Right lobe of liver (tissue), 6 donors: ENCODE results near the gene LRRC7. TPM values are rescaled to one million over a fixed set of nuclear protein-coding genes. Genes with fewer than 3 reads are reported as not detected.

Source experiments
- ATAC-seq, 4 donors: fragments of 200-7000 bp; cut with Tn5 transposase; one replicate each; pipeline ENCODE4 v1.9.1; 2020; ENCODE audit warnings: mild to moderate bottlenecking in 4 of 4, moderate library complexity in 4 of 4
- DNase-seq, 3 donors: peaks; one replicate each; pipeline ENCODE4 v3.0.0-alpha.2; 2020
- H3K27ac ChIP-seq, 3 donors: fragments of 200-600 bp; one replicate each; pipeline ENCODE4 v1.8.0; 2022
- H3K27me3 ChIP-seq, 2 donors: fragments of 200-600 bp; one replicate each; pipeline ENCODE4 v1.8.0; 2022
- H3K36me3 ChIP-seq, 4 donors: fragments of 200-600 bp; sonication (generic) in 1 of 4; one replicate each; pipeline versions ENCODE4 v1.5.1 to v1.8.0; 2017 to 2022; ENCODE audit warnings: control low read depth in 1 of 4
- H3K4me1 ChIP-seq, 4 donors: fragments of 200-600 bp; sonication (generic) in 1 of 4; one replicate each; pipeline versions ENCODE4 v1.5.1 to v1.8.0; 2017 to 2022; ENCODE audit warnings: control low read depth in 1 of 4
- H3K4me3 ChIP-seq, 3 donors: fragments of 200-600 bp; one replicate each; pipeline ENCODE4 v1.8.0; 2022
- H3K9me3 ChIP-seq, 4 donors: fragments of 200-600 bp; sonication (generic) in 1 of 4; one replicate each; pipeline versions ENCODE4 v1.5.1 to v1.8.0; 2017 to 2022; ENCODE audit warnings: control low read depth in 1 of 4
- POLR2A ChIP-seq: fragments of 450-650 bp; IDR thresholded peaks from one replicate; pipeline ENCODE4 v1.6.1; 2017; ENCODE audit warnings: antibody characterized with exemption, mild to moderate bottlenecking
- WGBS: methylation state at CpG from one replicate; pipeline ENCODE4 v1.1.6; 2018; ENCODE audit warnings: low coverage, low lambda C conversion rate; ENCODE audit not compliant: insufficient coverage; ENCODE audit errors: missing lambda C conversion rate; 5-methylcytosine and 5-hydroxymethylcytosine counted together
- intact Hi-C, 2 donors: fragments of 100-400 bp; cut with DNase I; formaldehyde crosslinking; loops; one replicate each; pipeline versions ENCODE4 v1.11.2 to v1.14.1; 2022
- total RNA-seq, 6 experiments: library from RNA; depleted of rRNA in 2 of 6; stranded (reverse); fragments of >200 nt in 2 of 6; fragmentation: NEBNext Ultra II Directional in 3 of 6; extraction: Animal tissue kit (Norgen Biotek cat#: 25700) in 3 of 6; gene quantifications; one replicate each; pipeline versions ENCODE4 v1.1.0 to v1.2.4, GENCODE V29; 2016 to 2023
- TF ChIP-seq, protein P1 (sequence below), 4 donors: fragments of 200-600 bp in 3 of 4; fragments of 450-650 bp in 1 of 4; IDR thresholded peaks; one replicate each; pipeline versions ENCODE4 v1.5.1 to v1.8.0; 2016 to 2022; ENCODE audit warnings: antibody characterized with exemption in 4 of 4, mild to moderate bottlenecking in 2 of 4
- donor health status: DM: no; HTN: yes; CAD: no.
- donor health status: DM: no; HTN: no; CAD: no.
- donor health status: DM: no; HTN: no; CAD: no.
- donor health status: DM: no; HTN: yes; CAD: no.
- donor health status: DM: no; HTN: yes; CAD: no.

LRRC7 gene
- total RNA-seq, 6 experiments from 2014 or later = 0.06 to 0.66 (median 0.22) TPM

DNA sequence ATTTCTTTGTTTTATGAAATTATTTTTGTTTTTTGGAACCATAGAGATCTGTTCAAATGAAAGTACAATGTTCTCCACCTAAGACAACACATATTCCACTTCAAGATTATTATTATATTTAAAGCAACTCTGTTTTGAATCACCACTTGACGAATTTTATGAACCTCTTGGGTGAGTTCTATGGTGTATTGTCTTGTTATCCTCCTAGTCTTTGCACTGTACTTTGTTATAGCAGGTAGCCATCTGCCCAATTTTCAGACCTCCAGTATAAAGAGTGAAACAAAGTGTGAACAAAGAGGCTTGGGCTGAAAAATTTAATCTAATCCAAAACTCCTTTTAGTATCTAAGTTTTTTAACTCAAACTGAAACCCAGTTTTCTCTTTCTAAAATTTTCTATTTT is 71.0 kb downstream of the LRRC7 start:
- no peak overlapping the region for H3K27ac ChIP-seq
- TF ChIP-seq POLR2A = no peak
- DNase-seq = no peak
- H3K4me3 ChIP-seq = no peak overlapping the region
- H3K27me3 ChIP-seq = no peaks in the 10 kb centered on the region
- ATAC-seq = no peak
- intact Hi-C loops = no loop called here
- H3K4me1 ChIP-seq = no peaks in the 10 kb centered on the region
- WGBS = 24% methylated on average over 1 of the region's 1 CpG
- no peaks in the 10 kb centered on the region for H3K9me3 ChIP-seq
- no peaks in the 10 kb centered on the region for H3K36me3 ChIP-seq

DNA sequence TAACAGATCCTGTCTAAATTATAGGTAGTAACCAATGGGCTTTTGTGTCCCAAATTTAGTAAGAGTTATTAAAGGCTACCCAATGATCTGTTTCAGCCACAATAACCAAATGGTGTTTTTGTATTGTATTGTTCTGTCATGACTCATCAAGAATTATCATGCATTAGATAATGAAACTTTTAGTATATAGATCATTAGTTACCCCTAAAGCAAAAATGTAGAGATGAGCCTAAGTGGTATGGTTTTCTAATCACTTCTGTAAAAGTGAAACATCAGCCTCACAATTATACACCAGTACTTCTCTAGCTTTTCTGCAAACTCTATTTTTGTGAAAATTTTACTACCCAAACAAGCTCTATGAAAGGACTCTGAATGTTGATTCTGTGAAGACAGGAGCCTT is 71.4 kb downstream of the LRRC7 start:
- ATAC-seq (no peak), DNase-seq (no peak)
- no peaks in the 10 kb centered on the region for H3K36me3 ChIP-seq
- no peak overlapping the region for H3K27ac ChIP-seq
- no peak overlapping the region for H3K4me3 ChIP-seq
- no peak for TF ChIP-seq POLR2A
- TF ChIP-seq, protein P1, sequence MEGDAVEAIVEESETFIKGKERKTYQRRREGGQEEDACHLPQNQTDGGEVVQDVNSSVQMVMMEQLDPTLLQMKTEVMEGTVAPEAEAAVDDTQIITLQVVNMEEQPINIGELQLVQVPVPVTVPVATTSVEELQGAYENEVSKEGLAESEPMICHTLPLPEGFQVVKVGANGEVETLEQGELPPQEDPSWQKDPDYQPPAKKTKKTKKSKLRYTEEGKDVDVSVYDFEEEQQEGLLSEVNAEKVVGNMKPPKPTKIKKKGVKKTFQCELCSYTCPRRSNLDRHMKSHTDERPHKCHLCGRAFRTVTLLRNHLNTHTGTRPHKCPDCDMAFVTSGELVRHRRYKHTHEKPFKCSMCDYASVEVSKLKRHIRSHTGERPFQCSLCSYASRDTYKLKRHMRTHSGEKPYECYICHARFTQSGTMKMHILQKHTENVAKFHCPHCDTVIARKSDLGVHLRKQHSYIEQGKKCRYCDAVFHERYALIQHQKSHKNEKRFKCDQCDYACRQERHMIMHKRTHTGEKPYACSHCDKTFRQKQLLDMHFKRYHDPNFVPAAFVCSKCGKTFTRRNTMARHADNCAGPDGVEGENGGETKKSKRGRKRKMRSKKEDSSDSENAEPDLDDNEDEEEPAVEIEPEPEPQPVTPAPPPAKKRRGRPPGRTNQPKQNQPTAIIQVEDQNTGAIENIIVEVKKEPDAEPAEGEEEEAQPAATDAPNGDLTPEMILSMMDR (IDR thresholded peaks at IDR 0.05) = no peak
- H3K9me3 ChIP-seq = no peaks in the 10 kb centered on the region
- H3K27me3 ChIP-seq = no peaks in the 10 kb centered on the region
- H3K4me1 ChIP-seq = no peaks in the 10 kb centered on the region
- intact Hi-C loops = no loop called here

DNA sequence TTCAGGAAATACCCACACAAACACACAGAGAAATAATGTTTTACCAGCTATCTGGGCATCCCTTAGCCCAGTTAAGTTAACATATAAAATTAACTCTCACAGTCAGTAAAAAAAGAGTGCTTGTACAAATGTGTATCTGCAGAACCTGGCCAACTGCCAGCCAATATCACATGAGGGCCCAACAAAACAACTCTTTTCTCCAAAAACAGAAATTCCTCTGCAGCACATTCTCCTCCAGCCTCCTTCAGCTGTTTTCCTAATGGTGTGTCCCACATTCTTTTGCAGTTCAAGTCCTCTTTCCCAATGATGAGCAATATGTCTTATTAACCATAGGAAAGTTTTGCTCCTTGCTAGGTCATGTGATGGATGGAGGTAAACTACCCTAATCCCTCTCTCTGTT is 75.5 kb downstream of the LRRC7 start:
- TF ChIP-seq, protein P1 (IDR thresholded peaks at IDR 0.05) = no peak
- no peak for TF ChIP-seq POLR2A
- Histone ChIP-seq H3K27ac (no peak overlapping the region), H3K4me3 (no peak overlapping the region), H3K27me3 (no peaks in the 10 kb centered on the region), H3K4me1 (no peaks in the 10 kb centered on the region), H3K9me3 (no peaks in the 10 kb centered on the region), H3K36me3 (no peaks in the 10 kb centered on the region)
- DNase-seq = no peak
- intact Hi-C loops = no loop called here
- no peak for ATAC-seq

DNA sequence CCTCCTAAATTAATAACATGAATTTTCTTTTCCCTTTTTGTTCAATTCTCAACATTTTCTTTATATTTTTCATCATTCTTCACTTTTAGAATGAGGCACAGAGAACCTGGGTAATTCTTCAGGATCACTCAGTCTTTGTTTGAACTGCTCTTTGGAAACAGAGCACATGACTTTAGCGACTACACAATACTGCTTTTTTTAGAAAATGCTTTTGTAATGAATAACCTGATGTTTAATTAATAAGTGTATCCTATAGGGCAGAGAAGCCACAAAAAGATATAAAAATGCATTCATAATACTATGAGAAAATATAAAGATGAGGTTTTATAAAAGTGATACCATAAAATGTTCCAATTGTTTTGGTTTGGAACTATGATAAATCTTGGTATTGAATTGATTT is 77.8 kb downstream of the LRRC7 start:
- DNase-seq (no peak), ATAC-seq (no peak)
- no peaks in the 10 kb centered on the region for H3K36me3 ChIP-seq
- intact Hi-C loops = no loop called here
- H3K4me3 ChIP-seq = no peak overlapping the region
- no peak overlapping the region for H3K27ac ChIP-seq
- WGBS = 39% methylated on average over 1 of the region's 1 CpG
- no peaks in the 10 kb centered on the region for H3K27me3 ChIP-seq
- no peak for TF ChIP-seq POLR2A
- TF ChIP-seq, protein P1 (IDR thresholded peaks at IDR 0.05) = no peak
- no peaks in the 10 kb centered on the region for H3K9me3 ChIP-seq
- H3K4me1 ChIP-seq = no peaks in the 10 kb centered on the region

DNA sequence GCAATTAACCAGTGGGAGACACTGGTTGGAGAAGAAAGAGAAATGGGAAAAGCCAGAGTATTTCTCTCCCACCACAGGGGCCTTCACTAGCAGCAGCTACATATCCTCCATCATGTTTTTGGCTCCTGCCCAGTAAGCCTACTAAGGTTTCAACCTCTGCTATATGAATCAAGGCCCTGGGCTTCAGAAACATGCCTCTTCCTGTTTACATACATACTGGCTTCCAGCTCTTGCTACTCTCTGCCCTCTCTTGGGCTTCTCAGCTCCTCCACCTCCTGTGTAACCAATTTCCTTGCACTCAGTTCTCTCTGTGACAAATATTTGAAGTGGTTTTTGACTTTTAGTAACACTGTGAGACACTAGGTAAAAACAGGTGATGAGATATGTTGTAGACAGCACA is 80.8 kb downstream of the LRRC7 start:
- Histone ChIP-seq H3K4me3 (no peak overlapping the region), H3K9me3 (no peaks in the 10 kb centered on the region), H3K27ac (no peak overlapping the region), H3K4me1 (no peaks in the 10 kb centered on the region), H3K27me3 (no peaks in the 10 kb centered on the region), H3K36me3 (no peaks in the 10 kb centered on the region)
- ATAC-seq (no peak), DNase-seq (no peak)
- intact Hi-C loops = no loop called here
- TF ChIP-seq POLR2A = no peak
- TF ChIP-seq, protein P1 (IDR thresholded peaks at IDR 0.05) = no peak
